NCI-H2107 treated with DMSO at 0.1 percent for 48 hours (cell line): Measurements from ENCODE around the gene GRIN3B.

ENCODE experiments used
- DNase-seq: peaks from one replicate; lab custom pipeline; 2025; ENCODE audit not compliant: unreplicated experiment; lab: John Stamatoyannopoulos, UW

GRIN3B gene

DNA sequence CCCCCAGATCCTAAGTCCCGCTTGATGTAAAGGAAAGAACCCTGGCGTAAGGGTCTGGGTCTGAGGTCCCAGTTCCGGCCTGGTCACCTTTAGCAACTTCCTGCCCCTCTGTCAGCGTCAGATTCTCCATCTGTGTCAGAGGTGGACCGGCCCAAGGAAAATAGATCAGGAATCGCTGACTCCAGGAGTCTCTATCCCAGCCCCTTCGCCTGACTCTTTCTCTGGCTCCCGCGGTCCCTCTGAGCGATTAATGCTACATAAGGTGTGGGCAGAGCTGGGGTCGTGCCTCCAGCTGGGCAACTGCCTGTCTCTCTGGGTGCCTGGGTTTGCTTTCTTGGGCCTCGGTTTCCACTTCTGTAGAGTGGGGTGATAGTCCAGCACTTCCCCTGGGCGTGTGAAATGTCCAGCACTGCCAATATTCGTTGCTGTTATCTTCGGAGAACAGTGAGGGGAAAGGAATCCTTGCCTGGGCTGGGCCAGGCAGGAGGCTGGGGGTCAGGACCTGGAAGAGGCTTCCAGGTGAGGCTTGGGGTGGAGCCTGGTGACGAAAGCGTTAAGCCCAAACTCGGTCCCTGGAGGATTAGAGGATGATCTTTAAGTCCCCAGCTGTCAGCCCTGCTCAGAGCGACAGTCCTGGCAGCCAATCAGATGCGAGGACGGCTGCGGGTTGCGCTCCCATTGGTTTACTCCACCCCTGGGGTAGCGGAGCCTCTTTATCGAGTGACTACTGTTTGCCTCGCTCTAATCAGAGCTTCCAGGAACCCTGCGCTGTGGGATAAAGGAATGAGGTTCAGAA, 40.5 kb downstream of the GRIN3B start:
- DNase-seq, result peak; percentile 77

DNA sequence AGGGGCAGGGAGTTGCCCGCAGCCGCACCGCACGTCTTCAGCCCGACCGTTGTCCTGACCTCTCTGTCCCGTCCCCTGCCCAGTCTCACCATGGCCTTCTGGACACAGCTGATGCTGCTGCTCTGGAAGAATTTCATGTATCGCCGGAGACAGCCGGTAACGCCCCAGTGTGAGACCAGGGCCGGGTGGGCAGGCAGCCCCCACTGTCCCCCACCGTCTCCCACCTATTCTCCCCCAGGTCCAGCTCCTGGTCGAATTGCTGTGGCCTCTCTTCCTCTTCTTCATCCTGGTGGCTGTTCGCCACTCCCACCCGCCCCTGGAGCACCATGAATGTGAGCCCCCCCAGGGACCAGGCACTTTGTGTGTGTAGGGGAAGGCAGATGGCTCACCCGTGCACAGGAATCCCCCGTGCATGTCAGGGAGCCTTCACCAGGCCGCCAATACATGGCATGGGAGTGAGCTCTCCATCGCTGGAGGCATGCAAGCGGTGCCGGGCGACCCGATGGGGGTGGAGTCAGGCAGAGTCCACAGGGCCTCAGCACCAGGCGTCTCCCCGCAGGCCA, 41.1 kb downstream of the GRIN3B start:
- DNase-seq, result no peak

DNA sequence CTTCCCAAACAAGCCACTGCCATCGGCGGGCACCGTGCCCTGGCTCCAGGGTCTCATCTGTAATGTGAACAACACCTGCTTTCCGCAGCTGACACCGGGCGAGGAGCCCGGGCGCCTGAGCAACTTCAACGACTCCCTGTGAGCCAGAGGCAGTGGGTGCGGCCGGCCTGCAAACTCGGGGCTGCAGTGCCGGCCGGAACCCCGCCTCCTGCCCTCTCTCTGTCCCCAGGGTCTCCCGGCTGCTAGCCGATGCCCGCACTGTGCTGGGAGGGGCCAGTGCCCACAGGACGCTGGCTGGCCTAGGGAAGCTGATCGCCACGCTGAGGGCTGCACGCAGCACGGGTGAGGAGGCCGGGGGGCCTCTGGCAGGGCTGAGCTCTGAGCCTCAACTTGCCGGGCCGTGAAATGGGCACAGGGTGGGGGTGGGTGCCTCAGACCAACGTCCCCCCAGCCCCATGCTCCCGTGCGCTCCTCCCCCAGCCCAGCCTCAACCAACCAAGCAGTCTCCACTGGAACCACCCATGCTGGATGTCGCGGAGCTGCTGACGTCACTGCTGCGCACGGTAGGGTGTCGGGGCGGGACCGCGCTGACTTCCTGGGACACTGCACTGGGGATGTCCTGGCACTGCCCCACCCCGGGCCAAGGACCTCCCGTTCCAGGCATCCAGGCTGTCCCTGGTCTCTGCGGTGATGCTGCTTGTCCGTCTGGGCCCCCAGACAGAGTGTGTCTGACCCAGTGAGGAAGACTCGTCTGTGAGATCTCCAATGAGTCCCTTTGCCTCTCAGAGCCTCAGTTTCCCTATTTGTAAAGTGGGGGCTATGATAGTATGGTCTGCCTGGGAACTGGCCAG, 41.8 kb downstream of the GRIN3B start:
- DNase-seq, result peak; percentile 19

DNA sequence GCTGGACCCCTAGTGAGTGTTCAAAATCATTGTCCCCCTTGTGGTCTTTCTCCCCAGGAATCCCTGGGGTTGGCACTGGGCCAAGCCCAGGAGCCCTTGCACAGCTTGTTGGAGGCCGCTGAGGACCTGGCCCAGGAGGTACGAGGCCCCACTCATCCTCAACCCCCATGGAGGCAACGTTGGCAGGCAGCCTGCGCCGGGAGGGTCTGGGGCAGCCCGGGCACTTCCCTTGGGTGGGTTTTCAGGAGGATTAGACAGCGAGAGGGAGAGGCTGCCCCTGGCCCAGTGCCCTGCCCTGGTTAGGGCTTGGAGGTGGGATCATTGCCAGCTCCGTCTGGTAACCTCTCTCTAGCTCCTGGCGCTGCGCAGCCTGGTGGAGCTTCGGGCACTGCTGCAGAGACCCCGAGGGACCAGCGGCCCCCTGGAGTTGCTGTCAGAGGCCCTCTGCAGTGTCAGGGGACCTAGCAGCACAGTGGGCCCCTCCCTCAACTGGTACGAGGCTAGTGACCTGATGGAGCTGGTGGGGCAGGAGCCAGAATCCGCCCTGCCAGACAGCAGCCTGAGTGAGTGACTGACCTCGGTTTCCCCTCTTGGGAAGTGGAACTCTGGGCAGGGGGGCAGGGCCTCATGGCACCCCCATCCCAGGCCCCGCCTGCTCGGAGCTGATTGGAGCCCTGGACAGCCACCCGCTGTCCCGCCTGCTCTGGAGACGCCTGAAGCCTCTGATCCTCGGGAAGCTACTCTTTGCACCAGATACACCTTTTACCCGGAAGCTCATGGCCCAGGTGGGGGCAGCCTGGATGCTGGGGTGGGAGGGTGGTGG, 42.7 kb downstream of the GRIN3B start:
- DNase-seq, result no peak

DNA sequence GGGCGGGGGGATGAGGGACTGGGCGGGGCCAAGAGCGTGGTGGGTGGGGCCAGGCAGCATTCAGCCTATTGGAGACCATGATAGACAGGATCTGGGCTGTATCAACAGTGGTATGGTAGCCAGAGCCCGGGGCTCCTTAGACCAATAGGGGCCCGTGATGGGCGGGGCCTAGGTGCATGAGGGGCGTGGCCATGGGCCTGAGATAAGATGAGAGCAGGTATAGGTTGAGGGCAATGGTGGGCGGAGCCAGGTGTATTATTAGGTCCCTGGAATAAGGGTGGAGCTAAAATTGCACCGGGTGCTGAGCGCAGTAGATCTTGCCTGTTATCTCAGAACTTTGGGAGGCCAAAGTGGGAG, 45.0 kb downstream of the GRIN3B start:
- DNase-seq, result no peak

DNA sequence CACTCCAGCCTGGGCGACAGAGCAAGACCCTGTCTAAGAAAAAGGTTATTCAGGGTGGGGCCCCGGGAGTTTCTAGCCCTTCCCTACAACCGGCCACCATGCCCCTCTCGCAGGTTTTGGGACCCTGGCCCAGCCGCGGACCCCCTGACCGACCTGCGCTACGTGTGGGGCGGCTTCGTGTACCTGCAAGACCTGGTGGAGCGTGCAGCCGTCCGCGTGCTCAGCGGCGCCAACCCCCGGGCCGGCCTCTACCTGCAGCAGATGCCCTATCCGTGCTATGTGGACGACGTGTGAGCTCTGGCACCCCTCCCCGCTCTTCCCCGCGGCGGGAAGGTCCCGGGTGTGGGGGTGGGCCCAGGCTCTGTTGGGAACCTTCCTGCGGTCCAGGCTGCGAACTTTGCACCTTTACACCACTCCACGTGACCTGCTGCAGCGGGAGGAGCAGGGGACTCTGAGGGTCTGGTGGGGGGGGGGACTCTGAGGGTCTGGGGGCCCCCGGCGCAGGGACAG, 46.0 kb downstream of the GRIN3B start:
- DNase-seq, result no peak

DNA sequence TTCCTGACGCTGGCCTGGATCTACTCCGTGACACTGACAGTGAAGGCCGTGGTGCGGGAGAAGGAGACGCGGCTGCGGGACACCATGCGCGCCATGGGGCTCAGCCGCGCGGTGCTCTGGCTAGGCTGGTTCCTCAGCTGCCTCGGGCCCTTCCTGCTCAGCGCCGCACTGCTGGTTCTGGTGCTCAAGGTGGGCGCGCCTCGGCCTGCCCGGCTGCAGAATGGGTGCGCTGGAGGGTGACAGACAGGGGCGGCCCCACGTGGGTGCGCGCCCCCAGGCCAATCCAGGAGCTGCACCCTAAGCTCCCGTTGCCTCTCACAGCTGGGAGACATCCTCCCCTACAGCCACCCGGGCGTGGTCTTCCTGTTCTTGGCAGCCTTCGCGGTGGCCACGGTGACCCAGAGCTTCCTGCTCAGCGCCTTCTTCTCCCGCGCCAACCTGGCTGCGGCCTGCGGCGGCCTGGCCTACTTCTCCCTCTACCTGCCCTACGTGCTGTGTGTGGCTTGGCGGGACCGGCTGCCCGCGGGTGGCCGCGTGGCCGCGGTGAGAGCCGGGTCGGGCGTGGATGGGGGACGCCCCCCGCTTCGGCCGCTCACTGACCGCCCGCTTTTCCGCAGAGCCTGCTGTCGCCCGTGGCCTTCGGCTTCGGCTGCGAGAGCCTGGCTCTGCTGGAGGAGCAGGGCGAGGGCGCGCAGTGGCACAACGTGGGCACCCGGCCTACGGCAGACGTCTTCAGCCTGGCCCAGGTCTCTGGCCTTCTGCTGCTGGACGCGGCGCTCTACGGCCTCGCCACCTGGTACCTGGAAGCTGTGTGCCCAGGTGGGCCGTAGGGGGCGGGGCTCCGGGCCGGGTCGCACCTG, 46.8 kb downstream of the GRIN3B start:
- DNase-seq, result no peak

DNA sequence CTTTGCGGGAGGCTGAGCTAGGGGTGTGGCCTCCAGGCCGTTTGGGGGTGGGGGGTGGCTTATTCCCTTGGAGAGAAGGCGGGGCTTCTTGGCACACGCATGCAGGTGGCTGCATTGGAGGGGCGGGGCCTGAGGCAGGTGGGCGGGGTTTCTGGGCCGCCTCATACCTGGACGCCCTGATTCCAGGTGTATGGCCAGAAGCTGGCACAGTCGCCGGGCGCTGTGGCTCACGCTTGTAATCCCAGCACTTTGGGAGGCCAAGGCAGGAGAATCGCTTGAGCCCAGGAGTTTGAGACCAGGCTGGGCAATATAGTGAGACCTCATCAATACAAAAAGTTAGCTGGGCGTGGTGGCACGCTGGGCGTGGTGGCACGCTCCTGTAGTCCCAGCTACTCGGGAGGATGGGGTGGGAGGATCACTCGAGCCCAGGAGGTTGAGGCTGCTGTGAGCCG, 47.5 kb downstream of the GRIN3B start:
- no peak for DNase-seq

DNA sequence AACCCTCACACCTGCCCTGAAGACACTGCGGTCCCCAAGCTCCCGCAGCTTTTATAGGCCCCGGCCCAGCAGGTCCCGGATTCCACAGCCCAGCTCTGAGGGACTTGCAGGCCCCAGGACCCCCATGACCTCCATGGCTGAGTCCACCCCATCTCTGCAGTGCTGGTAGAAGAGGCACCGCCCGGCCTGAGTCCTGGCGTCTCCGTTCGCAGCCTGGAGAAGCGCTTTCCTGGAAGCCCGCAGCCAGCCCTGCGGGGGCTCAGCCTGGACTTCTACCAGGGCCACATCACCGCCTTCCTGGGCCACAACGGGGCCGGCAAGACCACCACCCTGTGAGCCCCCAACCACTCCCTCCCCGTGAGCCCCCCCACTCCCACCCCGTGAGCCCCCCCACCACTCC, 48.9 kb downstream of the GRIN3B start:
- no peak for DNase-seq

DNA sequence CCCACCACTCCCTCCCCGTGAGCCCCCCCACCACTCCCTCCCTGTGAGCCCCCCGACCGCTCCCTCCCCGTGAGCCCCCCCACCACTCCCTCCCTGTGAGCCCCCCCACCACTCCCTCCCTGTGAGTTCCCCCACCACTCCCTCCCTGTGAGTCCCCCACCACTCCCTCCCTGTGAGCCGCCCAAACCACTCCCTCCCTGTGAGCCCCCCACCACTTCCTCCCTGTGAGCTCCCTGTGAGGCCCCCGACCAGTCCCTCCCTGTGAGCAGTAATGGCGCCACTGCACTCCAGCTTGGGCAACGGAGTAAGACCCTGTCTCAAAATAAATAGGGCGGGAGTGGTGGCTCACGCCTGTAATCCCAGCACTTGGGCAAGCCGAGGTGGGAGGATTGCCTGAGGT, 49.6 kb downstream of the GRIN3B start:
- no peak for DNase-seq

DNA sequence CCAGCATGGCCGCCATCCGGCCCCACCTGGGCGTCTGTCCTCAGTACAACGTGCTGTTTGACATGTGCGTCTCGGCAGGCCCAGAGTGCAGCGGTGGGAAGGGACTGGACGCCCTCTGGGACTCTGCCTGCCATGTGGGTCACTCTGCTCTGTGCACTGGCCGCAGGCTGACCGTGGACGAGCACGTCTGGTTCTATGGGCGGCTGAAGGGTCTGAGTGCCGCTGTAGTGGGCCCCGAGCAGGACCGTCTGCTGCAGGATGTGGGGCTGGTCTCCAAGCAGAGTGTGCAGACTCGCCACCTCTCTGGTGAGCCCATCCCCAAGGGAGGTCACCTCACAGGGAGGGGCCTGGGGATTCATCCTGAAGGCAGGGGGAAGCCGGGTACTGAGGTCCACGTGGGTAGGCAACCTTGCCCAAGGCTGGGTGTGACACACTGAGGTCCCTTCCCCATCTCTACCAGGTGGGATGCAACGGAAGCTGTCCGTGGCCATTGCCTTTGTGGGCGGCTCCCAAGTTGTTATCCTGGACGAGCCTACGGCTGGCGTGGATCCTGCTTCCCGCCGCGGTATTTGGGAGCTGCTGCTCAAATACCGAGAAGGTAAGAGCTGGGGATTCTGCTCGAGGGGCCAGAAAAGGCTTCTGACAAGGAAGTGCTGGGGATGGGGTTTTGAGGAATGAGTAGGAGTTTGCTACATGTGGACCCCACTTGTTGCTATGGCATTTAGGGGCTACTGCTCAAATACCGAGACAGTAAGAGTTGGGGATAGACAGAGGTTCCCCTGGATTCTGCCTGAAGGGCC, 51.0 kb downstream of the GRIN3B start:
- DNase-seq, result no peak

DNA sequence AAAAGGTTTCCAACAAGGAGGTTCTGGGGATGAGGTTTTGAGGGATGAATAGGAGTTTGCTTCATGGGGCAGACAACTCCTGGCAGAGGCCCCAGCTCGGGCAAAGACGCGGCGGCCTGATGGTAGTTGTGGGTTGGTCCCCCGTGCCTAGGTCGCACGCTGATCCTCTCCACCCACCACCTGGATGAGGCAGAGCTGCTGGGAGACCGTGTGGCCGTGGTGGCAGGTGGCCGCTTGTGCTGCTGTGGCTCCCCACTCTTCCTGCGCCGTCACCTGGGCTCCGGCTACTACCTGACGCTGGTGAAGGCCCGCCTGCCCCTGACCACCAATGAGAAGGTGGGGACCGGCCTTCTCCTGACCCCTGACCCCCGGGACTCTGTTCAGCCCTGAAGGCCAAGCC, 51.6 kb downstream of the GRIN3B start:
- DNase-seq, result no peak

DNA sequence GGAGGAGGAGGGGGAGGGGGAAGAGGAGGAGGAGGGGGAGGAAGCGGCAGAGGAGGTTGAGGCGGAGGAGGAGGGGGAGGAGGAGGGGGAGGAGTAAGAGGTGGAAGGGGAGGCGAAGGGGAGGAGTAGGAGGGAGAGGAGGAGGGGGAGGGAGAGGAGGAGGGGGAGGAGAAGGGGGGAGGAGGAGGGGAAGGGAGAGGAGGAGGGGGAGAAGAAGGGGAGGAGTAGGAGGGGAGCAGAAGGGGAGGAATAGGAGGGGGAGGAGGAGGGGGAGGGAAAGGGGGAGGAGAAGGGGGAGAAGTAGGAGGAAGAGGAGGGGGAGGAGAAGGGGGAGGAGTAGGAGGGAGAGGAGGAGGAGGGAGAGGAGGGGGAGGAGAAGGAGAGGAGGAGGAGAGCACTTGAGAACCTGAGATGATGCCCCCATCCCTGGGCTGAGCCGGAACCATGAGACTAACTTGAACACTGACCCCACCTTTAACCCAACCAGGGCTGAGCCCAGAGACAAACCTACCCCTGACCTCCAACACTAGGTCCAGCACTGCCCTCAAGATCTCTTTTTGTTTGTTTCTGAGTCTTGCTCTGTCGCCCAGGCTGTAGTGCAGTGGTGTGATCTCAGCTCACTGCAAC, 52.2 kb downstream of the GRIN3B start:
- DNase-seq, result no peak

DNA sequence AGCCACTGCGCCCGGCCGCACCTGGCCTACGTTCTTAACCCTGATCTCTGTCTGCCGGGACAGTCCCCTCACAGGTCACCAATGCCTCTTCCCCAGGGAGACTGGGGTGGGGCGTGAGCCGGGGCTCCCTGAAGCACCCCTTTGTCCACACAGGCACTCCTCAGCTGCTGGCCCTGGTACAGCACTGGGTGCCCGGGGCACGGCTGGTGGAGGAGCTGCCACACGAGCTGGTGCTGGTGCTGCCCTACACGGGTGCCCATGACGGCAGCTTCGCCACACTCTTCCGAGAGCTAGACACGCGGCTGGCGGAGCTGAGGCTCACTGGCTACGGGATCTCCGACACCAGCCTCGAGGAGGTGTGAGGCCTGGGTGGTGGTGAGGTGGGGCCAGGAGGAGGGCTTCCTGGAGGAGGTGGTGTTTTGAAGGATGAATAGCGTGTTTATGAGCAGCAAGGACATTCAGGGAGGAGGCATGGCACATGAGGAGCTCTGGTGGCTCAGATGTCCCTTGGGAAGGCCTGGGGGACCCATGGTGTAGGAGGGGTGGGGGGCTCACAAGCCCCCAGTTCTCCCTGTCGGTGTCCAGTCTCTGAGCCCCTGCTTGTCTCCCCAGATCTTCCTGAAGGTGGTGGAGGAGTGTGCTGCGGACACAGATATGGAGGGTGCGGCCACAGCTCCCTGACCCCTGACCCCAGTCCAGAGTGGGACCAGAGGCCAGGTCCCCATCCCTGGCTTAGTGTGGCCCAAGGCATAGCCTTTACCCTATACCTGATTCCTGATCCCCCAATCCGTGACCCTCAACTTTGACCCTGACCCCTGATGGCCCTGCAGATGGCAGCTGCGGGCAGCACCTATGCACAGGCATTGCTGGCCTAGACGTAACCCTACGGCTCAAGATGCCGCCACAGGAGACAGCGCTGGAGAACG, 53.2 kb downstream of the GRIN3B start:
- no peak for DNase-seq

DNA sequence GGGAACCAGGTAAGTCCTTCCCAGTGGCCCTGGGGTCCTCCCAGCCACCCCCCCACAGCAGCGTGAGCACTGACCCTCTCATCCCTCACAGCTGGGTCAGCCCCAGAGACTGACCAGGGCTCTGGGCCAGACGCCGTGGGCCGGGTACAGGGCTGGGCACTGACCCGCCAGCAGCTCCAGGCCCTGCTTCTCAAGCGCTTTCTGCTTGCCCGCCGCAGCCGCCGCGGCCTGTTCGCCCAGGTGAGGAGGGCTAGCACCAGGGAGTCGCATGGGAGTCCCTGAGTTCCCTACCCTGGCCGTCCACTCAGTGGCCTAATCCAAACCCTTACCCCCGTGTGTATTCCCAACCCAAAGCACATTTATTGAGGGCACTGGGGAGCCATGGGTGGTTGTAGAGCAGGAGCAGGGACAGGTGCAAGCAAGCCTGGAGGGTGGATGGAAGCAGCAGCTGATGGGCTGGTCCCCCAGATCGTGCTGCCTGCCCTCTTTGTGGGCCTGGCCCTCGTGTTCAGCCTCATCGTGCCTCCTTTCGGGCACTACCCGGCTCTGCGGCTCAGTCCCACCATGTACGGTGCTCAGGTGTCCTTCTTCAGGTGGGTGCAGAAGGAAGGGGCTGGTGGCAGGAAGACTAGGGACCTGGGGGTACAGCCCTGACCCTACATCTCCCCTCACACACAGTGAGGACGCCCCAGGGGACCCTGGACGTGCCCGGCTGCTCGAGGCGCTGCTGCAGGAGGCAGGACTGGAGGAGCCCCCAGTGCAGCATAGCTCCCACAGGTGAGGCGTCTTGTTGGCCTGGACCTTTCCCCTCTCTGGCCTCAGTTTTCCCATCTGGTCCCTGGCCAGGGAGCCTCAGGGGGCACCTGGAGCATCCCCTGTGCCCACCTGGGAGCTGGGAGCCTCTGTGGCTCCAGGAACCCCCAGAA, 54.1 kb downstream of the GRIN3B start:
- no peak for DNase-seq

DNA sequence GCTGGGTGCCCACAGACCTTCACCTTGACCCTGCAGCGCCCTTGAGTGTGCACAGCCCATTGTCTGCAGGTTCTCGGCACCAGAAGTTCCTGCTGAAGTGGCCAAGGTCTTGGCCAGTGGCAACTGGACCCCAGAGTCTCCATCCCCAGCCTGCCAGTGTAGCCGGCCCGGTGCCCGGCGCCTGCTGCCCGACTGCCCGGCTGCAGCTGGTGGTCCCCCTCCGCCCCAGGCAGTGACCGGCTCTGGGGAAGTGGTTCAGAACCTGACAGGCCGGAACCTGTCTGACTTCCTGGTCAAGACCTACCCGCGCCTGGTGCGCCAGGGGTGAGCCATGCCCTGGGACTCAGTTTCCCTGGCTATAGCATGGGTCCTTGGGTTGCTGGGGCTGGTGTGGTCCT, 54.8 kb downstream of the GRIN3B start:
- no peak for DNase-seq
